NB4 (cell line): ENCODE data around the gene COL24A1.

Experiments used
- MYC ChIP-seq: IDR thresholded peaks from 2 replicates; pipeline ENCODE4 v1.6.1; 2011; ENCODE audit warnings: low read depth, low read length
- POLR2A ChIP-seq: IDR thresholded peaks from 2 replicates; pipeline ENCODE4 v1.6.1; 2011; ENCODE audit warnings: mild to moderate bottlenecking; ENCODE audit not compliant: insufficient read length; ENCODE audit errors: extremely low read depth
- TF ChIP-seq, protein P1 (sequence below): IDR thresholded peaks from one replicate; pipeline ENCODE4 v1.5.1; 2012; ENCODE audit warnings: low read depth, low read length
- TF ChIP-seq, protein P2 (sequence below): IDR thresholded peaks from 2 replicates; pipeline ENCODE4 v1.6.1; 2011; ENCODE audit warnings: low read depth, low read length

DNA sequence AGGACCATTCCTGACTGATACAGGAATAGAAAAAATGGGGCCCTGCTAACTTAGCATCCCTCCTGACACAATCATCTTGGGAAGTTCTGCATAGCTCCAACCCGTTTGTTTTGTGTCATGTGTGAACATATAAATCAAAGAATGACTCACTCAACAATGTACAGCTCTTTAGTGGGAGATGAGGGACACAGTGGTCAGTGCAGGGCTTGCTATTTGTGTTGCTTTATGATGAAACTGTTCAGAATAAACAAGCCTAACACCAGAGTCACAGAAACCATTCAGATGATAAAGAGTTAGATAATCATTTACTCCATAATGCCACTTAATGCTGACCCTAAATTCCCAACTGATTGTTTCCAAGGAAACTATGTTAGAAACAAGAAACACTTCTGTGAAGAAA is 294.1 kb downstream of the COL24A1 start:
- TF ChIP-seq, protein P1, sequence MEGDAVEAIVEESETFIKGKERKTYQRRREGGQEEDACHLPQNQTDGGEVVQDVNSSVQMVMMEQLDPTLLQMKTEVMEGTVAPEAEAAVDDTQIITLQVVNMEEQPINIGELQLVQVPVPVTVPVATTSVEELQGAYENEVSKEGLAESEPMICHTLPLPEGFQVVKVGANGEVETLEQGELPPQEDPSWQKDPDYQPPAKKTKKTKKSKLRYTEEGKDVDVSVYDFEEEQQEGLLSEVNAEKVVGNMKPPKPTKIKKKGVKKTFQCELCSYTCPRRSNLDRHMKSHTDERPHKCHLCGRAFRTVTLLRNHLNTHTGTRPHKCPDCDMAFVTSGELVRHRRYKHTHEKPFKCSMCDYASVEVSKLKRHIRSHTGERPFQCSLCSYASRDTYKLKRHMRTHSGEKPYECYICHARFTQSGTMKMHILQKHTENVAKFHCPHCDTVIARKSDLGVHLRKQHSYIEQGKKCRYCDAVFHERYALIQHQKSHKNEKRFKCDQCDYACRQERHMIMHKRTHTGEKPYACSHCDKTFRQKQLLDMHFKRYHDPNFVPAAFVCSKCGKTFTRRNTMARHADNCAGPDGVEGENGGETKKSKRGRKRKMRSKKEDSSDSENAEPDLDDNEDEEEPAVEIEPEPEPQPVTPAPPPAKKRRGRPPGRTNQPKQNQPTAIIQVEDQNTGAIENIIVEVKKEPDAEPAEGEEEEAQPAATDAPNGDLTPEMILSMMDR = no peak
- no peak for TF ChIP-seq POLR2A
- TF ChIP-seq, protein P2, sequence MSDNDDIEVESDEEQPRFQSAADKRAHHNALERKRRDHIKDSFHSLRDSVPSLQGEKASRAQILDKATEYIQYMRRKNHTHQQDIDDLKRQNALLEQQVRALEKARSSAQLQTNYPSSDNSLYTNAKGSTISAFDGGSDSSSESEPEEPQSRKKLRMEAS = no peak
- TF ChIP-seq MYC = no peak
